PFSK-1 (cell line): ENCODE data around the gene SLC29A1.

ENCODE experiments used
- FOXP2 ChIP-seq: optimal IDR thresholded peaks from 2 replicates; pipeline ENCODE3; 2011; ENCODE audit warnings: borderline replicate concordance, control low read depth, inconsistent platforms; ENCODE audit not compliant: insufficient read depth; ENCODE audit errors: extremely low read length, extremely low read depth
- POLR2AphosphoS5 ChIP-seq: IDR thresholded peaks from 2 replicates; pipeline ENCODE4 v1.6.1; 2012; ENCODE audit warnings: low read depth, mild to moderate bottlenecking, control low read depth, low read length, moderate library complexity
- SIN3A ChIP-seq: IDR thresholded peaks from 2 replicates; pipeline ENCODE4 v1.6.1; 2012; ENCODE audit warnings: mild to moderate bottlenecking, low read length, moderate library complexity, borderline replicate concordance; ENCODE audit not compliant: insufficient read depth
- TAF1 ChIP-seq: IDR thresholded peaks from 2 replicates; pipeline ENCODE4 v1.6.1; 2012; ENCODE audit warnings: low read length, control low read depth, borderline replicate concordance; ENCODE audit not compliant: insufficient read depth
- TF ChIP-seq, protein P1 (sequence below), 2 experiments: IDR thresholded peaks; 2 replicates each; pipeline versions ENCODE4 v1.6.1 to v1.8.0; 2011 to 2012; ENCODE audit warnings: low read depth in 2 of 2, low read length in 2 of 2, control low read depth in 1 of 2, inconsistent platforms in 1 of 2, mild to moderate bottlenecking in 1 of 2, moderate library complexity in 1 of 2; ENCODE audit not compliant: insufficient read depth in 1 of 2

SLC29A1 gene

DNA sequence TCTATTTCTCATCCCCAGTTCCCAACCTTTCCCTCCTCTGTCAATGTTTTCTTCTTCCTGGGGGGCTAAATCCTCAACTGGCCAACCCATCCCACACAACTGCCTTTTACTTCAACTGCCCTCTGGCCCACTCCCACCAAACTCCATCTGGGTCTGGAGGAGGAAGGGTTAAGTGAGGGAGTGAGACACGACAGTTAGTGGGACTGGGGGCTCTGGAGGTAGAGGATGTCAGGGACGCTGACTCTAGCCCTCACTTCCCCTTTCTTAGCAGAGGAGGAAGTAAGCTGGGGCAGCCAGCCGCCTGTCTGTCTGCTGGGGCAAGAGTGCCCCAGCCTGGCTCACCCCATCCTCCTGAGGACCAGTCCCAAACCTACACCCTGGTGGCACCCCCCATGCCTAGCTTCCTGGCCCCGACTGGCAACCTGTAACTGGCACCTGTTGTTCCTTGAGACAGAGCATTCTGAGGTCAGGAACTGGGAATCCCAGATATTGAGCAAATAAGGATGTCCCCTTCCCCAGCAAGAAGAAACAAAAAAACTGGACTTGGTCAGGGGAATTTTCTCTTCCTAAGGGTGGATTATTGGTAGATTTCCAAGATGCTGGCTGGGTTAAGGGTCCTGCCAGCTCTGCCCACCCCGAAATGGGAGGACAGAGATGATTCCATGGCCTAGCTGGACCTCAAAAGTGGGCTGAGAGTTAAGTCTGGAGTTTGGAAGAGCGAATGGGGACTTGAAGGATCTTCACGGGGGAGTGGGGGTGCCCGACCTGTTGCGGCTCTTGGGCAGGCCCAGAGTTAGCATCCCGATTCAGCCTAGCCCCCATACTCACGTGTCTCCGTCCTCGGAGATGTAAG, 41.0 kb downstream of the SLC29A1 start:
- TF ChIP-seq, protein P1, sequence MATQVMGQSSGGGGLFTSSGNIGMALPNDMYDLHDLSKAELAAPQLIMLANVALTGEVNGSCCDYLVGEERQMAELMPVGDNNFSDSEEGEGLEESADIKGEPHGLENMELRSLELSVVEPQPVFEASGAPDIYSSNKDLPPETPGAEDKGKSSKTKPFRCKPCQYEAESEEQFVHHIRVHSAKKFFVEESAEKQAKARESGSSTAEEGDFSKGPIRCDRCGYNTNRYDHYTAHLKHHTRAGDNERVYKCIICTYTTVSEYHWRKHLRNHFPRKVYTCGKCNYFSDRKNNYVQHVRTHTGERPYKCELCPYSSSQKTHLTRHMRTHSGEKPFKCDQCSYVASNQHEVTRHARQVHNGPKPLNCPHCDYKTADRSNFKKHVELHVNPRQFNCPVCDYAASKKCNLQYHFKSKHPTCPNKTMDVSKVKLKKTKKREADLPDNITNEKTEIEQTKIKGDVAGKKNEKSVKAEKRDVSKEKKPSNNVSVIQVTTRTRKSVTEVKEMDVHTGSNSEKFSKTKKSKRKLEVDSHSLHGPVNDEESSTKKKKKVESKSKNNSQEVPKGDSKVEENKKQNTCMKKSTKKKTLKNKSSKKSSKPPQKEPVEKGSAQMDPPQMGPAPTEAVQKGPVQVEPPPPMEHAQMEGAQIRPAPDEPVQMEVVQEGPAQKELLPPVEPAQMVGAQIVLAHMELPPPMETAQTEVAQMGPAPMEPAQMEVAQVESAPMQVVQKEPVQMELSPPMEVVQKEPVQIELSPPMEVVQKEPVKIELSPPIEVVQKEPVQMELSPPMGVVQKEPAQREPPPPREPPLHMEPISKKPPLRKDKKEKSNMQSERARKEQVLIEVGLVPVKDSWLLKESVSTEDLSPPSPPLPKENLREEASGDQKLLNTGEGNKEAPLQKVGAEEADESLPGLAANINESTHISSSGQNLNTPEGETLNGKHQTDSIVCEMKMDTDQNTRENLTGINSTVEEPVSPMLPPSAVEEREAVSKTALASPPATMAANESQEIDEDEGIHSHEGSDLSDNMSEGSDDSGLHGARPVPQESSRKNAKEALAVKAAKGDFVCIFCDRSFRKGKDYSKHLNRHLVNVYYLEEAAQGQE (IDR thresholded peaks at IDR 0.05; ENCODE audit: insufficient read depth in 1 of 2, low read depth in 2 of 2, low read length in 2 of 2), result no peak
- peak; percentile 49; the same call in 1 of the 2 replicates for TF ChIP-seq TAF1

DNA sequence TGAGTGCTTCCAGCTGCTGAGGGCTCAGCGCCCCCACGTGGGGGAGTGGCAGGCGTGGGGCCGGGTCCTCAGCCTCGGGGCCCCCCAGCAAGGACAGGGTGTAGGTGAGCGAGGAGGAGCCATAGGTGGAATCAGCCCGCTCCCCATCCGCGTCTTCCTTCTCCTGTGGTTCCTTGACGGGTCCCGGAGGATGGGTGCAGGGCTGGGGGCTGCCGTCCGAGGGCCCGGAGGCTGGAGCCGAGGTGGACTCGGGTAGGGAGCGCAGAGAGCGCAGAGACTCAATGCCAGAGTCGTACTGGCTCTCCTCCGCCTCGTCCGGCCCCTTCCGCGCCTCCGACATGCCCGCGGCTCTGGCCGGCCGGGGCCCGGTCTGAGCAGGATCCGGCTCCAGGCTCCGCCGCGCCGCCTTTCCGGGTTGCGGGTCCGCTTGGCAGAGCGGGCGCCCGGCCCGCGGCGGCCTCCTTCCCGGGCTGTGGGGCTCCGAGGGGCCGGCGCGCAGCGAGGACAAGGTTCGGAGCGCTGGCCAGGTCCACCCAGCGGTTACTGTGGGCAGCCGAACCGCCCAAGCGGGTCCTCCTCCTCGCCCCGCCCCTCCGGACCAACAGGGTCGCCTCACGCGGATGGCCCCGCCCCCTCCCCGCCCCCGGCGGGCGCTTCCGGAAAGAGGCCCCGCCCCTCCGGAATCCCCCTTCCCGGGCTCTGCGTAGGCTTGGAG, 41.8 kb downstream of the SLC29A1 start, which contains the start of gene NFKBIE:
TSS of gene NFKBIE (minus strand) at position 545 of the 715 bp plus-strand sequence. CDS start at position 340, 205 bp downstream.
- no peak for TF ChIP-seq FOXP2
- peak; percentile 88; the same call in 1 of the 2 replicates for TF ChIP-seq TAF1
- peak; percentile 95 for TF ChIP-seq POLR2AphosphoS5
- TF ChIP-seq, protein P1 (IDR thresholded peaks at IDR 0.05; ENCODE audit: insufficient read depth in 1 of 2, low read depth in 2 of 2, low read length in 2 of 2), result peak; percentile 34 to 66; a peak in 3 of 4 replicates
- TF ChIP-seq SIN3A, result peak; percentile 60; the same call in 1 of the 2 replicates

DNA sequence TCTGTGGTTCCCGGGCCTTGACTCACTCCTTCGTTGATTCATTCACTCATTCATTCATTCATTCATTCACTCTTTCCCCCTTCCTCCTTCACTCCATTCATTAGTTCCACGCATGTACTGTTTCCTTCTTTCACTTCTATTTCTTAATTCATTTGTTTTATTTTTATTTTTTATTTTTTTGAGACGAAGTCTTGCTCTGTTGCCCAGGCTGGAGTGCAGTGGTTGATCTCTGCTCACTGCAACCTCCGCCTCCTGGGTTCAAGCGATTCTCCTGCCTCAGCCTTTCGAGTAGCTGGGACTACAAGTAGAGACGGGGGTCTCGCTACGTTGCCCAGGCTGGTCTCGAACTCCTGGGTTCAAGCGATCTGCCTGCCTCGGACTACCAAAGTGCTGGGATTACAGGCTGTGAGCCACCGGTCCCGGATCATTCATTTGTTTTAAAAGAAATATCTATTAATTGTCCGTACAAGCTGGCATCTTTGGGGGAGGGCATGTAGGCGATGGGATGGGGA, 42.4 kb downstream of the SLC29A1 start:
- TF ChIP-seq TAF1 (no peak), SIN3A (no peak), POLR2AphosphoS5 (no peak), FOXP2 (no peak)
- TF ChIP-seq, protein P1 (IDR thresholded peaks at IDR 0.05; ENCODE audit: insufficient read depth in 1 of 2, low read depth in 2 of 2, low read length in 2 of 2), result no peak

DNA sequence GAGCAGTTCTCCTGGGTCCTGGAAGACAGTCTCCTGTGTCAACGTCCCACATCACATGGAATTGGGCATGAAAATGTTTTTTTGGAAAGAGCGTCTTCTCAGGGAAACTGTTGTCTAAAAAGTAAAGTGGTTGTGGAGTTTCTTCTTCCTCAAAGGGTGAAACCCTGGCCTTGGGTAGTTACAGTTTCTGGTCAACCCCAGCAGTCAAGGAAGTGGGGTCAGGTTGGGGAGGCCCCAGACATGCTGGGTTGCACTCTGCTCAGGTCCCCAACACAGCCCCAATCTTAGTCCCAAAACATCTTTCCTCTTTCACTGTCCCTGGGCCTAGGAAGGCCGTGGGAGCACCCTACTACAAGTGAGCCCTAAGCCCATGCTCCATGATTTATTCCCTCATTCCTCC, 43.0 kb downstream of the SLC29A1 start:
- TF ChIP-seq FOXP2 (no peak), SIN3A (no peak), POLR2AphosphoS5 (no peak), TAF1 (no peak)
- TF ChIP-seq, protein P1 (IDR thresholded peaks at IDR 0.05; ENCODE audit: insufficient read depth in 1 of 2, low read depth in 2 of 2, low read length in 2 of 2), result no peak
